Endothelial cell of umbilical vein (primary cell): ENCODE data around the gene CAMSAP3. TPM values are rescaled to one million over a fixed set of nuclear protein-coding genes. Genes with fewer than 3 reads are reported as not detected.

ENCODE experiments used
- BruUV-seq: library from RNA; stranded (reverse); fragments of 400-500 nt; replicated peaks from 2 replicates; lab custom pipeline; 2021; lab: Mats Ljungman, UMichigan
- CTCF ChIA-PET: fragments of 300-600, 350-600 bp; sonication (Branson Sonifier 250); formaldehyde crosslinking; loops from one replicate; lab custom pipeline; 2021; ENCODE audit warnings: antibody characterized with exemption, inconsistent platforms; lab: Charles Lee
- POLR2A ChIA-PET: fragments of 300-600, 350-600 bp; sonication (Branson Sonifier 250); formaldehyde crosslinking; loops from one replicate; lab custom pipeline; 2021; ENCODE audit warnings: antibody characterized with exemption, inconsistent platforms; lab: Charles Lee
- DNase-seq: peaks from one replicate; pipeline ENCODE4 v3.0.0-alpha.2; 2011; ENCODE audit warnings: low read depth, low spot score
- FAIRE-seq: peaks from 2 replicates; lab custom pipeline; 2011; peaks lifted over from hg19 to GRCh38; lab: Jason Lieb, UNC
- H2AFZ ChIP-seq: 2 replicates; pipeline ENCODE4 v1.6.0; 2012; ENCODE audit warnings: low read depth, low read length, control low read depth, inconsistent platforms
- H3K27ac ChIP-seq: 2 replicates; pipeline ENCODE4 v1.5.1; 2011; ENCODE audit warnings: low read depth, mild to moderate bottlenecking, control low read depth, low read length, moderate library complexity; ENCODE audit not compliant: insufficient read depth
- H3K27me3 ChIP-seq, 2 experiments: 2 replicates each; pipeline versions ENCODE4 v1.6.0 to v1.6.1; 2011; ENCODE audit warnings: low read length in 2 of 2, mixed read lengths in 1 of 2; ENCODE audit not compliant: control insufficient read depth in 2 of 2, insufficient read depth in 2 of 2
- H3K36me3 ChIP-seq, 2 experiments: 2 replicates in 1 of 2; 3 replicates in 1 of 2; pipeline ENCODE4 v1.5.1; 2011; ENCODE audit warnings: low read length in 2 of 2, mild to moderate bottlenecking in 1 of 2, moderate library complexity in 1 of 2; ENCODE audit not compliant: control insufficient read depth in 2 of 2, insufficient read depth in 2 of 2; ENCODE audit errors: extremely low read depth in 1 of 2
- H3K4me1 ChIP-seq: 3 replicates; pipeline ENCODE4 v1.5.1; 2011; ENCODE audit warnings: mild to moderate bottlenecking, low read length; ENCODE audit not compliant: control insufficient read depth, insufficient read depth; ENCODE audit errors: extremely low read depth
- H3K4me2 ChIP-seq: 2 replicates; pipeline ENCODE4 v1.6.1; 2011; ENCODE audit warnings: low read length, control low read depth, mixed read lengths; ENCODE audit not compliant: insufficient read depth
- H3K4me3 ChIP-seq, 3 experiments: fragments of 200-600 bp in 1 of 3; sonication (generic), shearing (Covaris generic) in 1 of 3; replicated peaks in 1 of 3; 2 replicates each; pipeline ENCODE4 v1.5.1; 2011 to 2016; ENCODE audit warnings: control low read depth in 3 of 3, low read length in 3 of 3, mild to moderate bottlenecking in 2 of 3, inconsistent platforms in 1 of 3, low read depth in 1 of 3, moderate library complexity in 1 of 3; ENCODE audit not compliant: insufficient read depth in 1 of 3
- H3K79me2 ChIP-seq: 2 replicates; pipeline ENCODE4 v1.6.0; 2012; ENCODE audit warnings: low read length, inconsistent platforms; ENCODE audit not compliant: control insufficient read depth, insufficient read depth
- H3K9ac ChIP-seq: replicated peaks from 2 replicates; pipeline ENCODE3; 2011; ENCODE audit warnings: low read length, control low read depth; ENCODE audit not compliant: insufficient read depth; ENCODE audit errors: extremely low read depth
- H3K9me1 ChIP-seq: replicated peaks from 3 replicates; pipeline ENCODE4 v1.6.0; 2011; ENCODE audit warnings: mild to moderate bottlenecking, low read length; ENCODE audit not compliant: control insufficient read depth, insufficient read depth; ENCODE audit errors: extremely low read depth
- H3K9me3 ChIP-seq: replicated peaks from 2 replicates; pipeline ENCODE4 v1.5.1; 2012; ENCODE audit warnings: low read length, inconsistent platforms; ENCODE audit not compliant: control insufficient read depth, insufficient read depth
- H4K20me1 ChIP-seq: replicated peaks from 2 replicates; pipeline ENCODE3; 2011; ENCODE audit warnings: mild to moderate bottlenecking, low read length; ENCODE audit not compliant: control insufficient read depth, insufficient read depth; ENCODE audit errors: extremely low read depth
- CTCF ChIP-seq, 2 donors: IDR thresholded peaks; 1 replicate in 1 of 2; 2 replicates in 1 of 2; pipeline ENCODE4 v1.5.1; 2011; ENCODE audit warnings: low read length in 2 of 2, mild to moderate bottlenecking in 2 of 2, moderate library complexity in 2 of 2, control low read depth in 1 of 2, inconsistent platforms in 1 of 2, low read depth in 1 of 2; ENCODE audit not compliant: insufficient read depth in 1 of 2; ENCODE audit errors: extremely low read depth in 1 of 2
- EZH2 ChIP-seq: IDR thresholded peaks from 2 replicates; pipeline ENCODE4 v1.6.1; 2012; ENCODE audit warnings: borderline replicate concordance, low read depth, mild to moderate bottlenecking, moderate library complexity, low read length, inconsistent platforms; ENCODE audit not compliant: severe bottlenecking
- FOS ChIP-seq: IDR thresholded peaks from 2 replicates; pipeline ENCODE4 v1.6.1; 2011; ENCODE audit warnings: mild to moderate bottlenecking, low read length, moderate library complexity, borderline replicate concordance; ENCODE audit not compliant: insufficient read depth
- GATA2 ChIP-seq: IDR thresholded peaks from 2 replicates; pipeline ENCODE4 v1.7.0; 2011; ENCODE audit warnings: low read depth, mild to moderate bottlenecking, moderate library complexity, mixed read lengths, low read length; ENCODE audit not compliant: insufficient read length, insufficient read depth
- JUN ChIP-seq: IDR thresholded peaks from 2 replicates; pipeline ENCODE4 v1.6.1; 2011; ENCODE audit warnings: borderline replicate concordance, low read depth; ENCODE audit not compliant: insufficient read length, insufficient read depth
- MAX ChIP-seq: IDR thresholded peaks from 2 replicates; pipeline ENCODE4 v1.6.1; 2011; ENCODE audit not compliant: insufficient read depth, insufficient read length
- MYC ChIP-seq: IDR thresholded peaks from one replicate; pipeline ENCODE4 v1.6.1; 2011; ENCODE audit warnings: mild to moderate bottlenecking, low read depth, low read length
- POLR2A ChIP-seq: IDR thresholded peaks from 2 replicates; pipeline ENCODE4 v1.6.1; 2012; ENCODE audit warnings: low read depth, mild to moderate bottlenecking, control low read depth, low read length
- POLR2AphosphoS5 ChIP-seq: IDR thresholded peaks from 2 replicates; pipeline ENCODE4 v1.6.1; 2012; ENCODE audit warnings: low read depth, mild to moderate bottlenecking, control low read depth, low read length, moderate library complexity; ENCODE audit not compliant: insufficient read depth
- dilution Hi-C: fragments of 300-500 bp; cut with MboI; formaldehyde crosslinking; loops from one replicate; pipeline ENCODE4 v1.15.0; 2019; ENCODE audit warnings: low sequenced_read_pairs; ENCODE audit not compliant: extremely low pct_ligation_motif_present
- intact Hi-C: fragments of 100-400 bp; cut with micrococcal nuclease; formaldehyde crosslinking; loops from one replicate; pipeline ENCODE4 v1.10.0; 2022
- polyA plus RNA-seq, 4 experiments: library from polyadenylated mRNA; depleted of rRNA in 3 of 4; stranded (reverse) in 3 of 4; unstranded in 1 of 4; fragments of >200 nt; gene quantifications; 2 replicates each; pipeline versions ENCODE4 v1.2.1 to v1.2.3, GENCODE V29; 2011 to 2012; ENCODE audit warnings: missing spikeins in 1 of 4
- total RNA-seq: library from RNA; stranded (reverse); gene quantifications from 2 replicates; pipeline ENCODE4 v1.2.3, GENCODE V29; 2021

The CAMSAP3 gene
- total and polyA plus RNA-seq, 2 donors (not counting 3 experiments of a cell fraction or from before 2014, with no cell fraction given) = 0.11 to 0.22 TPM

- ChIA-PET CTCF (interaction anchor here (1.5 kb wide), 1 partner anchor 43 kb away, joined by 5 read pairs; no protein-coding TSS in a partner anchor), POLR2A (no interaction called here)
- Histone ChIP-seq H3K9me3 (no peaks in the 10 kb centered on the region), H3K4me1 (no peaks in the 10 kb centered on the region), H3K9ac (no peak overlapping the region), H3K4me2 (no peak overlapping the region), H3K4me3 (no peak overlapping the region), H4K20me1 (no peaks in the 10 kb centered on the region), H3K36me3 (no peaks in the 10 kb centered on the region), H3K79me2 (no peaks in the 10 kb centered on the region), H3K27ac (no peak overlapping the region), H3K27me3 (no peaks in the 10 kb centered on the region), H2AFZ (no peak overlapping the region), H3K9me1 (no peaks in the 10 kb centered on the region)
- TF ChIP-seq FOS (no peak), POLR2A (no peak), GATA2 (no peak), POLR2AphosphoS5 (no peak), JUN (no peak), CTCF (IDR thresholded peaks at IDR 0.05; ENCODE audit: extremely low read depth in 1 of 2, insufficient read depth in 1 of 2, low read depth in 1 of 2, low read length in 2 of 2) (no peak), MAX (no peak), EZH2 (no peak), MYC (no peak)
- FAIRE-seq (no peak), DNase-seq (no peak)
- BruUV-seq = no TSS peak
- intact Hi-C loops = no loop called here
- dilution Hi-C loops = no loop called here
Measured at GRCh38 chr19:7611541-7612279, 16.0 kb downstream of the CAMSAP3 start.
